ENCODE measurements around the gene OR8B12.

DNA sequence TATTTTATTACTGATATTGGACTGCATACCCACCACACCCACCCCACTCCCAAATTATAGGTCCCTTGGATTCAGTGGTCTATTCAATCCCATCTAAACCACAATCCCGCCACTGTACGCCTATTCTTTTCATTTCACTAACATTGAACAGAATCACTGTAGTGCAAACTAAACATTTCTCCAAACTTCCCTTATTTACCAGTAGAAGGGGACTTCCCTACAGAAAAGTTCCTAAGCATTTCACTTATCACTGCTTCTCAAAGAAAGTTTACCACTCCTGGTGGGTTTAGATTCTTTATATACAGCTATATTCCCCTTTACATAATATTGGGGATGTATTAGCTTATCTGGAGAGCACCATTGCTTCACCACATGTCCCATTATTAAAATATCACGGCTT, 29.3 kb downstream of the OR8B12 start:
- TF ChIP-seq, protein P1, sequence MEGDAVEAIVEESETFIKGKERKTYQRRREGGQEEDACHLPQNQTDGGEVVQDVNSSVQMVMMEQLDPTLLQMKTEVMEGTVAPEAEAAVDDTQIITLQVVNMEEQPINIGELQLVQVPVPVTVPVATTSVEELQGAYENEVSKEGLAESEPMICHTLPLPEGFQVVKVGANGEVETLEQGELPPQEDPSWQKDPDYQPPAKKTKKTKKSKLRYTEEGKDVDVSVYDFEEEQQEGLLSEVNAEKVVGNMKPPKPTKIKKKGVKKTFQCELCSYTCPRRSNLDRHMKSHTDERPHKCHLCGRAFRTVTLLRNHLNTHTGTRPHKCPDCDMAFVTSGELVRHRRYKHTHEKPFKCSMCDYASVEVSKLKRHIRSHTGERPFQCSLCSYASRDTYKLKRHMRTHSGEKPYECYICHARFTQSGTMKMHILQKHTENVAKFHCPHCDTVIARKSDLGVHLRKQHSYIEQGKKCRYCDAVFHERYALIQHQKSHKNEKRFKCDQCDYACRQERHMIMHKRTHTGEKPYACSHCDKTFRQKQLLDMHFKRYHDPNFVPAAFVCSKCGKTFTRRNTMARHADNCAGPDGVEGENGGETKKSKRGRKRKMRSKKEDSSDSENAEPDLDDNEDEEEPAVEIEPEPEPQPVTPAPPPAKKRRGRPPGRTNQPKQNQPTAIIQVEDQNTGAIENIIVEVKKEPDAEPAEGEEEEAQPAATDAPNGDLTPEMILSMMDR (IDR thresholded peaks at IDR 0.05) = no peak
- no peak for TF ChIP-seq POLR2A (IDR thresholded peaks at IDR 0.05)
